Natural killer cell (primary cell): Measurements from ENCODE around the gene GPSM3. TPM values are rescaled to one million over a fixed set of nuclear protein-coding genes. Genes with fewer than 3 reads are reported as not detected.
A peak's percentile ranks its signal among the peaks of the same experiment; 100 is the strongest.

Experiments used
- ATAC-seq, 3 donors: fragments of 150-1000 bp in 2 of 3; fragments of 200-7000 bp in 1 of 3; cut with Tn5 transposase; 1 replicate in 1 of 3; 2 replicates in 2 of 3; pipeline ENCODE4 v1.10.0; 2021; ENCODE audit warnings: mild to moderate bottlenecking in 2 of 3, moderate library complexity in 2 of 3
- DNase-seq, 2 donors: peaks; one replicate each; pipeline versions ENCODE4 v3.0.0 to v3.0.0-alpha.2; 2013 to 2021; ENCODE audit warnings: mixed read lengths in 1 of 2
- H3K27ac ChIP-seq: one replicate; pipeline ENCODE4 v1.5.1; 2013; ENCODE audit warnings: mild to moderate bottlenecking, low read length
- H3K27me3 ChIP-seq: one replicate; pipeline ENCODE4 v1.6.1; 2013; ENCODE audit warnings: low read length; ENCODE audit not compliant: control insufficient read depth, insufficient read depth
- H3K36me3 ChIP-seq: one replicate; pipeline ENCODE4 v1.6.1; 2013; ENCODE audit warnings: low read length; ENCODE audit not compliant: control insufficient read depth, insufficient read depth
- H3K4me1 ChIP-seq: one replicate; pipeline ENCODE4 v1.6.1; 2013; ENCODE audit warnings: low read length; ENCODE audit not compliant: control insufficient read depth, insufficient read depth
- H3K4me3 ChIP-seq: one replicate; pipeline ENCODE4 v1.5.1; 2013; ENCODE audit warnings: low read length
- H3K9me3 ChIP-seq: one replicate; pipeline ENCODE4 v1.6.1; 2013; ENCODE audit warnings: low read length; ENCODE audit not compliant: control insufficient read depth, insufficient read depth
- H3K27ac Mint-ChIP-seq, 2 donors: one replicate each; pipeline ENCODE4 v1.8.0; 2022; ENCODE audit warnings: mild to moderate bottlenecking in 2 of 2, mixed read lengths in 2 of 2, moderate library complexity in 1 of 2
- H3K27me3 Mint-ChIP-seq, 2 donors: one replicate each; pipeline ENCODE4 v1.8.0; 2022; ENCODE audit warnings: low read depth in 2 of 2, mixed read lengths in 2 of 2
- H3K36me3 Mint-ChIP-seq: one replicate; pipeline ENCODE4 v1.8.0; 2022; ENCODE audit warnings: mixed read lengths
- H3K4me1 Mint-ChIP-seq, 2 donors: one replicate each; pipeline ENCODE4 v1.8.0; 2022; ENCODE audit warnings: mixed read lengths in 2 of 2
- H3K4me3 Mint-ChIP-seq: one replicate; pipeline ENCODE4 v1.8.0; 2022; ENCODE audit warnings: mild to moderate bottlenecking, moderate library complexity, mixed read lengths
- H3K9me3 Mint-ChIP-seq, 2 donors: one replicate each; pipeline ENCODE4 v1.8.0; 2022; ENCODE audit warnings: mixed read lengths in 2 of 2
- WGBS: methylation state at CpG from one replicate; pipeline ENCODE4 v1.1.7; 2013; ENCODE audit warnings: missing lambda C conversion rate; ENCODE audit not compliant: insufficient coverage; 5-methylcytosine and 5-hydroxymethylcytosine counted together
- intact Hi-C: fragments of 100-400 bp; cut with micrococcal nuclease; formaldehyde crosslinking; loops from one replicate; pipeline ENCODE4 v1.14.2; 2022
- total RNA-seq, 4 donors: library from RNA; stranded (reverse); fragments of 120-200 nt in 1 of 4; gene quantifications; one replicate each; pipeline versions ENCODE4 v1.2.3 to v1.2.4, GENCODE V29; 2013 to 2022
- TF ChIP-seq, protein P1 (sequence below): fragments of 200-600 bp; IDR thresholded peaks from one replicate; pipeline ENCODE4 v1.8.0; 2022; ENCODE audit warnings: antibody characterized with exemption

GPSM3 gene
- total RNA-seq, 3 donors from 2014 or later (not counting 1 experiment from before 2014, with no cell fraction given), result 216 to 240 (median 221) TPM

DNA sequence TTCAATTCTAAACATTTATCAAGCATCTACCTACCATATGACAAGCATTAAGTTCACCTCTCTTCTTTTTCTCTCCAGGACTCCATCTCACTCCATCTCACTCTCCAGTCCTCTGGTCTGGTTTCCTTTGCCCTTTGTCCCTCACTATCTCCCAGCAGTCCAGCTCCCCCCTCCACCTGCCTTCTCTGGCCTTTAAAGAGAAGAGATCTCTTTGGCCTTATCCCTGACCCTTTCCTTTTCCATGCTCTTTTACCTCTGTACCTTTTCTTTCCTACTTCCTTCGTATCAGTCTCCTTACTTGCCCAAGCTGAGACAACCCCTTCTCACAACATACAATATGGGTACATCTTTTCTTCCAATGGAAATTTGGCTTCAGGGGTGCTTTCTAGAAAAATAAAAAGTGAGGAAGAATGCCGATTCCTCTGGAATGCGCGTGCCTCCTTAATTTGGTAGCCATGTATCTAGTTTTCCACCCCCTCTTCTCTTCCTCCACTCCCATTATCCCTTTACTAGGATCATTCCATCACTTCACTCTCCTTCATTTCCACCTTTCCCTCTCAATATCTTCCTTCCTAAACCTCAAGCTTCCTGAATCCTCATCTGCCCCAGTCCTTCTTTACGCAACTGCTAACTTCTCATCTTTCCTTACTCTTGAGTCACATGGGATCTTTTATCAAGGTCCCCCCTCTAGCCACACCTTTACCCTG lies 15.8 kb downstream of the GPSM3 start:
- H3K36me3 Mint-ChIP-seq, result no peaks in the 10 kb centered on the region
- TF ChIP-seq, protein P1, sequence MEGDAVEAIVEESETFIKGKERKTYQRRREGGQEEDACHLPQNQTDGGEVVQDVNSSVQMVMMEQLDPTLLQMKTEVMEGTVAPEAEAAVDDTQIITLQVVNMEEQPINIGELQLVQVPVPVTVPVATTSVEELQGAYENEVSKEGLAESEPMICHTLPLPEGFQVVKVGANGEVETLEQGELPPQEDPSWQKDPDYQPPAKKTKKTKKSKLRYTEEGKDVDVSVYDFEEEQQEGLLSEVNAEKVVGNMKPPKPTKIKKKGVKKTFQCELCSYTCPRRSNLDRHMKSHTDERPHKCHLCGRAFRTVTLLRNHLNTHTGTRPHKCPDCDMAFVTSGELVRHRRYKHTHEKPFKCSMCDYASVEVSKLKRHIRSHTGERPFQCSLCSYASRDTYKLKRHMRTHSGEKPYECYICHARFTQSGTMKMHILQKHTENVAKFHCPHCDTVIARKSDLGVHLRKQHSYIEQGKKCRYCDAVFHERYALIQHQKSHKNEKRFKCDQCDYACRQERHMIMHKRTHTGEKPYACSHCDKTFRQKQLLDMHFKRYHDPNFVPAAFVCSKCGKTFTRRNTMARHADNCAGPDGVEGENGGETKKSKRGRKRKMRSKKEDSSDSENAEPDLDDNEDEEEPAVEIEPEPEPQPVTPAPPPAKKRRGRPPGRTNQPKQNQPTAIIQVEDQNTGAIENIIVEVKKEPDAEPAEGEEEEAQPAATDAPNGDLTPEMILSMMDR, result no peak

DNA sequence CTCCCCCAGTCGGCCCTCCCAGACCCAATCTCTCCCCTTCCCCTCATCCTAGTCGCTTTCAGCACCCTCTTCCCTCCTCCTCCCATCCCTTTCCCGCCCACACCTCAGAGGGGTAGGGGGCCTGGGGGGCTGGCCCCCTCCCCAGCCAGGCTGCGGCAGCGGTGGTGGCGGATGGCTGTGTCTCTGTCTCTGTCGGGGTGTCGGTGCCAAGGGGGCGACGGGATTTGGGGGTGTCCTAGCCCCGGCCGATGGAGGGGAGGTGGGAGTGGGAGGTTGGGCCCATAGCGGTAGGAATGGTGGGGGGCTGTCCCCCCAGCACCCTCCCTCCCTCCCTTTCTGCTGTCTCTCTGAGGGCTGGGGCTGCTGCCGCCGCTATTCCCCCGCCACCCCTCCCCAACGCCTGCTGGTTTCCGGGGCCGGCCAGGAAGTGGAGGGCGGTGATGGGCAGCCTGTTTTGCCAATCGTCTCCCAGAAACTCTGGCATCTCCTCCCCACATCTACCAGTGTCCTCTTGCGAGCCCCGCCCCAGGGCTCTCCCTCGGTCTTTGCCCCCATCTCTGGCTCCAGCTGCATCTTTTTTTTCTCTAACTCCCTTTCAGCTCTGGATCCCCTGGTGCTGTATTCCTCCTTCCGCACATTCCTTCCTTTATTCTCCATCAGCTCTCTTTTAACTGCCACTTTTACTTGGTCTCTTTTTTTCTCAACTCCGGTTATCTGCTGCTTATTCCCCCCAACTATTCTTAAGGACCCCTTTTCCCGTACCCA lies 16.6 kb downstream of the GPSM3 start, which contains the start of gene AGPAT1:
Gene AGPAT1 (minus strand): TSS at position 374 of the 765 bp plus-strand sequence. CDS start 4,588 bp downstream, outside the sequence.
- TF ChIP-seq, protein P1, result no peak
- ATAC-seq, result peak; percentile 56 to 73 (median 60)
- under 1% methylated on average over 20 of the region's 27 CpGs for WGBS
- H3K4me3 ChIP-seq, result peak within 1 kb of the TSS; percentile 75
- peak within 1 kb of the TSS; percentile 97 for H3K27ac ChIP-seq
- Mint-ChIP-seq H3K4me3 (peak within 1 kb of the TSS; percentile 97), H3K27me3 (no peaks in the 10 kb centered on the region), H3K4me1 (peaks cover 66 to 85% of the 10 kb centered on the region in 2 donors), H3K36me3 (no peaks in the 10 kb centered on the region), H3K27ac (peak within 1 kb of the TSS; percentile 97), H3K9me3 (no peaks in the 10 kb centered on the region)
- peak; percentile 95 to 97 for DNase-seq
- H3K27me3 ChIP-seq, result no peaks in the 10 kb centered on the region
- H3K4me1 ChIP-seq, result peaks cover 38% of the 10 kb centered on the region
- intact Hi-C loops, result loop anchor here (1.0 to 10.0 kb wide), 3 partner anchors 28 to 796 kb away; partner anchors contain the start of genes C6orf47, CSNK2B, GPANK1 and LY6G5B
- no peaks in the 10 kb centered on the region for H3K9me3 ChIP-seq
- H3K36me3 ChIP-seq, result peaks cover 10% of the 10 kb centered on the region

More for the DNA sequence above, 15.8 kb downstream of the GPSM3 start:
- H3K4me3 ChIP-seq, result peak overlapping the region; percentile 75
- Mint-ChIP-seq H3K27ac (peak overlapping the region; percentile 97), H3K4me1 (peaks cover 68 to 83% of the 10 kb centered on the region in 2 donors), H3K4me3 (peak overlapping the region; percentile 97), H3K9me3 (no peaks in the 10 kb centered on the region), H3K27me3 (no peaks in the 10 kb centered on the region)
- H3K9me3 ChIP-seq, result no peaks in the 10 kb centered on the region
- peak overlapping the region; percentile 97 for H3K27ac ChIP-seq
- WGBS, result 44% methylated on average over 5 of the region's 5 CpGs
- H3K4me1 ChIP-seq, result peaks cover 38% of the 10 kb centered on the region
- intact Hi-C loops, result loop anchor here (1.0 to 10.0 kb wide), 4 partner anchors 28 to 796 kb away; partner anchors contain the start of genes C6orf47, CSNK2B, FKBPL and GPANK1
- DNase-seq (peak in 1 of 2 donors; percentile 28), ATAC-seq (no peak)
- no peaks in the 10 kb centered on the region for H3K27me3 ChIP-seq
- peaks cover 13% of the 10 kb centered on the region for H3K36me3 ChIP-seq

DNA sequence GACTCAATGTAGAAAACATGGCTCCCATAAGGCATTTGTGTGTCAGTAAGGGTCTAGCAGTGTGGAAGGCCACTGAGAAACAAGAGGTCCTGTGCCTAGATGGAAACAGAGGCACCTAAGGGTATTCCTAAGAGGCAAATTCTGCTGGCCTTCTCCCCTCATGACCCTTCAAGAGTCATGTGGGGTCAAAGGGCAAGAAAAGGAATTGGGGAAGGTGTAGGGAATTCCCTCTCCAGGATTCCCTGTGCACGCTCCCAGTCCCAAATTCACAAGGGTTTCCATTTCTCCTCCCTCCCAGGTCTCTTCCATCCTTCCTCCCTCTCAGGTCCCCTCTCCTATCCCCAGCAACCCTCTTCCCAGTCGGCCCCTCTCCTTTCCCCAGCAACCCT lies 17.1 kb downstream of the GPSM3 start:
- no peak for ATAC-seq
- Mint-ChIP-seq H3K4me1 (peaks cover 60 to 79% of the 10 kb centered on the region in 2 donors), H3K4me3 (peak overlapping the region; percentile 97), H3K27ac (peak overlapping the region; percentile 97), H3K9me3 (no peaks in the 10 kb centered on the region), H3K36me3 (no peaks in the 10 kb centered on the region), H3K27me3 (no peaks in the 10 kb centered on the region)
- no peak for DNase-seq
- TF ChIP-seq, protein P1, result no peak
- peaks cover 12% of the 10 kb centered on the region for H3K36me3 ChIP-seq
- H3K27me3 ChIP-seq, result no peaks in the 10 kb centered on the region
- peak overlapping the region; percentile 97 for H3K27ac ChIP-seq
- no peaks in the 10 kb centered on the region for H3K9me3 ChIP-seq
- intact Hi-C loops, result loop anchor here (5.0 to 10.0 kb wide), 2 partner anchors 511 to 797 kb away; partner anchors contain the start of genes C6orf47, CSNK2B, GPANK1 and LY6G5B
- WGBS, result 28% methylated on average over 2 of the region's 2 CpGs
- H3K4me1 ChIP-seq, result peaks cover 38% of the 10 kb centered on the region
- H3K4me3 ChIP-seq, result peak overlapping the region; percentile 75
